DOHH2 (cell line): ENCODE results near the gene EML6.

ENCODE experiments used
- H3F3A ChIP-seq: fragments of 200-600 bp; sonication (generic), shearing (Covaris generic); 2 replicates; pipeline ENCODE4 v1.6.0; 2016; ENCODE audit warnings: antibody characterized with exemption, mild to moderate bottlenecking; ENCODE audit not compliant: control insufficient read depth, insufficient read depth
- H3K27ac ChIP-seq: fragments of 200-600 bp; sonication (generic); 2 replicates; pipeline ENCODE4 v1.5.1; 2014; ENCODE audit warnings: low read depth, mild to moderate bottlenecking, low read length, moderate library complexity
- H3K27me3 ChIP-seq: fragments of 200-600 bp; sonication (generic); 2 replicates; pipeline ENCODE4 v1.6.1; 2014; ENCODE audit warnings: mild to moderate bottlenecking, low read length, mixed read lengths; ENCODE audit not compliant: control insufficient read depth
- H3K36me3 ChIP-seq: fragments of 200-600 bp; sonication (generic); 2 replicates; pipeline ENCODE4 v1.6.1; 2014; ENCODE audit warnings: mild to moderate bottlenecking, low read length, moderate library complexity, mixed read lengths; ENCODE audit not compliant: control insufficient read depth
- H3K4me1 ChIP-seq: fragments of 200-600 bp; sonication (generic); 2 replicates; pipeline ENCODE4 v1.6.1; 2014; ENCODE audit warnings: mild to moderate bottlenecking, low read length, mixed read lengths; ENCODE audit not compliant: control insufficient read depth
- H3K4me2 ChIP-seq: fragments of 200-600 bp; sonication (generic); 2 replicates; pipeline ENCODE4 v1.6.0; 2014; ENCODE audit warnings: mild to moderate bottlenecking, low read length, moderate library complexity
- H3K4me3 ChIP-seq: fragments of 200-600 bp; sonication (generic); 2 replicates; pipeline ENCODE4 v1.5.1; 2014; ENCODE audit warnings: mild to moderate bottlenecking, low read length, mixed read lengths
- H3K79me2 ChIP-seq: fragments of 200-600 bp; sonication (generic); 2 replicates; pipeline ENCODE4 v1.6.1; 2014; ENCODE audit warnings: mild to moderate bottlenecking, low read length, mixed read lengths; ENCODE audit not compliant: control insufficient read depth
- H3K9me2 ChIP-seq: fragments of 200-600 bp; sonication (generic); replicated peaks from 2 replicates; pipeline ENCODE4 v1.6.1; 2014; ENCODE audit warnings: mild to moderate bottlenecking, low read length, mixed read lengths; ENCODE audit not compliant: control insufficient read depth
- H3K9me3 ChIP-seq: fragments of 200-600 bp; sonication (generic); 2 replicates; pipeline ENCODE4 v1.6.1; 2014; ENCODE audit warnings: antibody characterized with exemption, low read length, mixed read lengths; ENCODE audit not compliant: control insufficient read depth, insufficient read depth
- H4K20me1 ChIP-seq: fragments of 200-600 bp; sonication (generic); 2 replicates; pipeline ENCODE4 v1.6.0; 2014; ENCODE audit warnings: low read depth, mild to moderate bottlenecking, antibody characterized with exemption, low read length, moderate library complexity; ENCODE audit not compliant: control insufficient read depth, insufficient read depth
- EZH2phosphoT487 ChIP-seq: fragments of 200-600 bp; sonication (generic); IDR thresholded peaks from 2 replicates; pipeline ENCODE4 v1.6.1; 2017; ENCODE audit warnings: borderline replicate concordance, mild to moderate bottlenecking, antibody characterized with exemption, low read length, moderate library complexity, mixed read lengths
- TF ChIP-seq, protein P1 (sequence below): fragments of 200-600 bp; sonication (generic); IDR thresholded peaks from one replicate; pipeline ENCODE4 v1.5.1; 2014; ENCODE audit warnings: antibody characterized with exemption, mild to moderate bottlenecking, low read depth, low read length; ENCODE audit not compliant: poor library complexity, severe bottlenecking

EML6 gene

DNA sequence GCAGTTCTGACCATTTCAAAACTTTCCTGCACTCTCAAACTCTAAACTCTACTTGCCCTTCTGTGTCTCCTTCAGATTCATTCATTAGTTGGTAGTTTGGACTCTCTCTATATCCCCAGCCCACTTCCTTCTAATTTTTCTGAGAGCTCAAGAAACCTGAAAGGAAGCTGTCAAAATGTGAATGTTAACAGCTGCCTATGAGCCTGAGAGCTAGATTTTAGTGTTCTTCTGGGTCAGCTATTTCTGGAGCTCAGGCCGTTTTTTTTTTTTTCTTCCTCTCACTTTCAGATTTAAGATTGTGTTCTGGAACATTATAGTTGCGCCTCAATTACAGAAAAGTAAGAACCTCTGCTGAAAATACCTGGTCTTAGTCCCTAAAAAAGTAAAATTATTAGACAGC, 253.7 kb downstream of the EML6 start:
- Histone ChIP-seq H3K4me2 (no peak overlapping the region), H3F3A (peaks cover 2% of the 10 kb centered on the region), H3K9me3 (no peaks in the 10 kb centered on the region), H4K20me1 (no peaks in the 10 kb centered on the region), H3K79me2 (0 out of 2 replicates have a peak, but pooled peaks cover 13% of the 10 kb centered on the region), H3K4me1 (peaks cover 13% of the 10 kb centered on the region), H3K27me3 (no peaks in the 10 kb centered on the region), H3K9me2 (no peaks in the 10 kb centered on the region), H3K27ac (no peak overlapping the region), H3K4me3 (no peak overlapping the region), H3K36me3 (peaks cover 49% of the 10 kb centered on the region)
- TF ChIP-seq, protein P1, sequence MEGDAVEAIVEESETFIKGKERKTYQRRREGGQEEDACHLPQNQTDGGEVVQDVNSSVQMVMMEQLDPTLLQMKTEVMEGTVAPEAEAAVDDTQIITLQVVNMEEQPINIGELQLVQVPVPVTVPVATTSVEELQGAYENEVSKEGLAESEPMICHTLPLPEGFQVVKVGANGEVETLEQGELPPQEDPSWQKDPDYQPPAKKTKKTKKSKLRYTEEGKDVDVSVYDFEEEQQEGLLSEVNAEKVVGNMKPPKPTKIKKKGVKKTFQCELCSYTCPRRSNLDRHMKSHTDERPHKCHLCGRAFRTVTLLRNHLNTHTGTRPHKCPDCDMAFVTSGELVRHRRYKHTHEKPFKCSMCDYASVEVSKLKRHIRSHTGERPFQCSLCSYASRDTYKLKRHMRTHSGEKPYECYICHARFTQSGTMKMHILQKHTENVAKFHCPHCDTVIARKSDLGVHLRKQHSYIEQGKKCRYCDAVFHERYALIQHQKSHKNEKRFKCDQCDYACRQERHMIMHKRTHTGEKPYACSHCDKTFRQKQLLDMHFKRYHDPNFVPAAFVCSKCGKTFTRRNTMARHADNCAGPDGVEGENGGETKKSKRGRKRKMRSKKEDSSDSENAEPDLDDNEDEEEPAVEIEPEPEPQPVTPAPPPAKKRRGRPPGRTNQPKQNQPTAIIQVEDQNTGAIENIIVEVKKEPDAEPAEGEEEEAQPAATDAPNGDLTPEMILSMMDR = no peak
- TF ChIP-seq EZH2phosphoT487 = no peak

DNA sequence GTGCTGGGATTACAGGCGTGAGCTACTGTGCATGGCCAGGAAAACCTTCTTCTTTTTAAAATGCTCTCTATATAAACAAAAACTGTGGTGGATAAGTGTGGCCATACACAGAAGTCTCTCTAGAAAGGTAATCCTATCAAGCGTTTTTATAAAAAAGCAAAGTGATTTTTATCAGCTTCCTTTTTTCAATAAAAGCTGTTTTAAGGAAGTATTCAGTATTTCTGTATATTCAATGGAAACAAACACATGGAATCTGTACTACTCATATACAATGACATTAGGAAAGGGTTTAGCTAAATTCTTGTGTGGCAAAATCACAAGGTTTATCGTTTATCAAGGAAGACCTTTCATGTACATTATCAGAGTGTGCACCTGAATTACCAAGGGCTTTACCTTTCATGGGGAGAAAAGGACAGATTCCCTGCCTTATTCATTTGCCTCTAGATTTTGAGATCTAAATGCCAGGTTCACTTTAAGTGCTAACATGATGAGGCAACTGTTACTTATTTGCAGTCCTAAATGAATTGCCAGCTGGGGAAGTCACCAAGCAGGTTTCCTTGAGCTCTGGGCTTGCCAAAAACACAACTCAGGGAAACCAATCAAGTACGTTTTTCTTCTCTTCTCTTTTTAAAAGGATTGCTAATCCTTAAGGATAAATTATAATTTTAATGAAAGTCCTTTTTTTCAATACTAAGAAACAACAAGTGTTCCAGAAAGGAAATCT, 256.0 kb downstream of the EML6 start:
- H3K27ac ChIP-seq = no peak overlapping the region
- peaks cover 13% of the 10 kb centered on the region for H3K4me1 ChIP-seq
- no peak overlapping the region for H3K4me2 ChIP-seq
- H3K9me3 ChIP-seq = no peaks in the 10 kb centered on the region
- H4K20me1 ChIP-seq = no peaks in the 10 kb centered on the region
- H3K79me2 ChIP-seq = 0 out of 2 replicates have a peak, but pooled peaks cover 14% of the 10 kb centered on the region
- peaks cover 2% of the 10 kb centered on the region; the same call in 1 of the 2 replicates for H3F3A ChIP-seq
- peaks cover 34% of the 10 kb centered on the region for H3K36me3 ChIP-seq
- no peaks in the 10 kb centered on the region for H3K9me2 ChIP-seq
- no peaks in the 10 kb centered on the region for H3K27me3 ChIP-seq
- TF ChIP-seq, protein P1 = no peak
- no peak for TF ChIP-seq EZH2phosphoT487
- no peak overlapping the region for H3K4me3 ChIP-seq

DNA sequence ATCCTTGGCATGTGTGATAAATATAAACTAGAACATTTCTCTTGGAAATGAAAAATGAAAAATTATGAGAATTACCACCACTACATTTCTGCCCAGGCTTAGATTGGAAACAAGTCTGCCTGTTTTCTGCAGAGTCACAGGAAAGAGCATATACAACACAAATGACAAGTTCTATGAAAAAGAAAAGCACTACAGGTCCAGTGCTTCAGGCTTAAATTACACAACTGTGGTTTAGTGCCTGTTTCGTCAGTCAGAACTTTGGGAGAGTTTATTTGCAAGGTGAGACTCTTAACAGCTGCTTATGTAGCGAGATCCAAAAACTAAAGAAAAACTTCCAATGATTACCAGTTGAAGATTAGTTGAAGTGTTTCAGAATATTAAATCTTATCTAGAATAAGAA, 257.9 kb downstream of the EML6 start:
- no peak overlapping the region for H3K27ac ChIP-seq
- TF ChIP-seq, protein P1 = no peak
- TF ChIP-seq EZH2phosphoT487 = no peak
- H3K4me1 ChIP-seq = peaks cover 8% of the 10 kb centered on the region
- no peak overlapping the region for H3K4me3 ChIP-seq
- H3K9me3 ChIP-seq = no peaks in the 10 kb centered on the region
- H3K9me2 ChIP-seq = no peaks in the 10 kb centered on the region
- peaks cover 10% of the 10 kb centered on the region; the same call in 1 of the 2 replicates for H3K79me2 ChIP-seq
- H3K4me2 ChIP-seq = no peak overlapping the region
- no peaks in the 10 kb centered on the region for H3K27me3 ChIP-seq
- H3F3A ChIP-seq = 0 out of 2 replicates have a peak, but pooled peaks cover 2% of the 10 kb centered on the region
- H3K36me3 ChIP-seq = peaks cover 33% of the 10 kb centered on the region
- no peaks in the 10 kb centered on the region for H4K20me1 ChIP-seq
